ENCODE measurements around the gene ZP4.
"Not testable (repeated sequence)": the region's sequence is repeated elsewhere in the genome, so short reads cannot be mapped to it uniquely, and the experiment has no call there.

The ZP4 gene

GRCh38 chr1:237875291-237875690 is 15.4 kb downstream of the ZP4 start:
- DNase-seq (ENCODE audit: low read depth) = no peak

DNA sequence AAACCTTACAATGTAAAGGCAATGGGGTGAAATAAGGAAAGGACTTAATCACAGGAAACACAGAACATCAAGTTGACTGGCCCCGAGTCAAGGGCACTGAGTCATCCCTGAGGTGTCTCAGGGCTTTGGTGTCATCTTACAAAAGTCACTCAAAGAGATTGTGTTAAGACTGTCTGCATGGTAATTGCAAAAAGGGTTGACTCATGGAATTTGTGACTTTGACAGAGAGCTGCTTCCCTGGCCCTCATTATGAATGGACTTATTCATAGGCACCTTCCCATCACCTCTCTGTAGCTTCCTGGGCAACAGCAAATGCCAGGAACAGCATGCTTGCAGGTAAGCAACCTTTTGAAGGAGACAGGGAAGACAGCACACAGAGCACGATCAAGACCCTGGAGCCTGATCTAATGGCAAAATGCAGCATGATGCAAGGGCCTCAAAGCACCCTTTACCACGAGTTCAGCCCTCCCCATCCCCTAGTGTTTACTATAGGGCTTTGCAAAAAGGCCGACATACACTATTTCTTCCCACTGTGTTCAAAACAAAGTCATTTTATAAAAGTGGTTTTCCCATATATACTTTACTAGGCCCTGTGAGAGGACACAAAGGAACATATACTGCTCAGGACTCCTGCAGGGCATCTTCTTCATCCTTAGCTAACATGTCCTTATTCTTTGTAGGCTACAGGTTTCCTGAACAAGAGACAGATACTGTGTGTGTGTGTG is 17.1 kb downstream of the ZP4 start:
- DNase-seq (ENCODE audit: low read depth) = peak; percentile 59

GRCh38 chr1:237868817-237869600 is 21.7 kb downstream of the ZP4 start:
- no peak for DNase-seq (ENCODE audit: low read depth)

DNA sequence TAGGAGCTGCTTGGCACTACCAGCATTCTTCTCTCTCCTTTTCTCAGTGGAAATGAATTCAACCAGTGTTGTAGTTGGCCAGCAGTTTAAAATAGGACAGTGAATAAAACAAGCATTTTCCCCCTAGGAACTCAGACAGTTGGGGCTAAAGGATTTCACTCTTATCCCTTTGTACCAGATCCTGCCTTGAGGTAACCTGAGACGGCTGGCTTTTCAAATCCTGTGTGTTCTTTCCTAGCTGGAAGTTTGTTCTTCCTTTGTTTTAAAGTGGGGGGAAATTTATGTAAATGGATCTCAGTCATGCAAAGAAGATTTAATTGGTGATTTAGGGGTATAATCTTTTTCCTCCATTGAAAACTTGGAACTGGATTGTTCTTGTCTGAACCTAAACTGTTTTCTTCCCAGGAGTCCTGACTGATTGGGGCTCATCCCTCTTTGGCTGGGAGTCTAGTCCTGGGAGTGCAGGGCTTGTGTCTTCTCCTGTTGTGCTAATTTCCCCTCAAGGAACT is 23.3 kb downstream of the ZP4 start:
- DNase-seq (ENCODE audit: low read depth) = no peak

DNA sequence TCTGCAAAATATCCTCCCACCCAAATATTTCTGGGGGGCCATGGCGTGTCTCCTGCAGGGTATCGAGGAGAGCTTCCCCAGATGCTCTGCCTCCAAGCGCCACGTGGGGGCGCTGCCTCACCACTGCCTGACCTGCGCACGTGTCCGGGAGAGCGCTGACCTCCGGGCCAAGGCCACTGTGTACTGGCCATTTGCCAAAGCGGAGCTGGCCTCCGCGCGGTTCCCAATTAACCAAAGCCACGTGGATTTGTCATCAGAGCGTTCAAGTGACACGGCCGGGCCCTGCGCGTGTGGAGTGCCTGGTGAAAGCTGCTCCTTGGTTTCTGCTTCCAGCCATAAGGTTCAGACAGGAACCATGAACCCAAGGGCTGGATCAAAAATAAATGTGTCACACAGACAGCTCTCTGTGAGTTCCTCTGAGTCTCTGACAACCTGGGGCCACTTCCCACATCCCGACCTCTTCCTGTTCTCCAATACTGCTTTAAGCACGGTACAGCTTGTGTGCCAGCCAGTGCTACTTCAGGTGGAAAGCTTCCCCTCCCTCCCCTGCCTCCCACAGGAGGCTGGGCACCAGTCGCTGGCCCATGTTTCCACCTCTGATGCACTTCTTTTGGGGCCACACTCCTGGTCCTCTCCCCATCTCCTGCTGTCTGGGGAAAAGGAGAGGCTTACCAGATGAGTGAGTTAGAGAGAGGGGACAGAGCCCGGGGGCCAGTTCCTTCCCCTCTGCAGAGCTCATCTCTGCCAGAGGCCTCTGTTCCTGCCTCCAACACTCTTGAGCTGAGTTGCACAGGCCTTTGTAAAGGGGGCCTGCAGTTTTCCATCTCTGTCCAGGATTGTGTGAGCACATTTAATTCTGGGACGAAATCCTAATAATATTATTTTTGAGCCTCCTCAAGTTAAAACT is 26.1 kb downstream of the ZP4 start:
- DNase-seq (ENCODE audit: low read depth) = peak; percentile 10

DNA sequence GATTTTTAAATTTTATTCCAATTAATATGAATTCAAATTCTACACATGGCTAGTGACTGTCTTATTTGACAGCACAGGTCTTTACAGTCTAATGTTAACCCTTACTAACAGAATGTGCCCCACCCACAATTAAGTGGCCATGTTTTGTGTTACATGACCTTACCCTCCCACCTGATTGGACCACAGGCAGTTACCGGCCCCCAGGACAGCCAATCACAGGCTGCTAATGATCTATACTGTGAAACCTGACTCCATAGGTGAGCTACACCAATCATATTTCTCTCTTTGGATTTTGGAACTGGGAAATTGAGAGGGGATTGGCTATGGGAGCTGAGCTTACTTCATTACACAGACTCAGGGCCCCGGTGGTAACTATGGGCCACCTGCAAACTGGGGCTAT is 27.5 kb downstream of the ZP4 start:
- no peak for DNase-seq (ENCODE audit: low read depth)

GRCh38 chr1:237861944-237862343 is 28.8 kb downstream of the ZP4 start:
- DNase-seq (ENCODE audit: low read depth) = no peak

- DNase-seq (ENCODE audit: low read depth) = no peak
Measured at GRCh38 chr1:237858992-237859391, 31.7 kb downstream of the ZP4 start.

GRCh38 chr1:237857455-237857854 is 33.3 kb downstream of the ZP4 start:
- DNase-seq (ENCODE audit: low read depth) = no peak

- DNase-seq (ENCODE audit: low read depth) = no peak
Measured at GRCh38 chr1:237852342-237852741, 38.4 kb downstream of the ZP4 start.

- DNase-seq (ENCODE audit: low read depth) = peak; percentile 27
Measured at GRCh38 chr1:237851210-237851845, 39.4 kb downstream of the ZP4 start.

GRCh38 chr1:237843516-237843915 is 47.2 kb downstream of the ZP4 start:
- DNase-seq (ENCODE audit: low read depth) = not testable (repeated sequence)

DNA sequence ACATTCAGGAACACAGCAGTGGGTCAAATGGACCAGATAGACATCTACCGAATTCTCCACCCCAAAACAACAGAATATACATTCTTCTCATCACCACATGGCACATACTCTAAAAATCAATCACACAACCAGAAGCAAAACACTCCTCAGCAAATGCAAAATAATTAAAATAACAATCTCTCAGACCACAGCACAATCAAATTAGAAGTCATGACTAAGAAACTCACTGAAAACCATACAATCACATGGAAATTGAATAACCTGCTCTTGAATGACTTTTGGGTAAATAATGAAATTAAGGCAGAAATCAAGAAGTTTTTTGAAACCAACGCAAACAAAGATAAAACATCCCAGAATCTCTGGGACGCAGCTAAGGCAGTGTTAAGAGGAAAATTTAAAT is 49.2 kb downstream of the ZP4 start:
- DNase-seq (ENCODE audit: low read depth) = no peak

- DNase-seq (ENCODE audit: low read depth) = no peak
Measured at GRCh38 chr1:237838904-237839534, 51.7 kb downstream of the ZP4 start.

GRCh38 chr1:237838320-237838719 is 52.4 kb downstream of the ZP4 start:
- no peak for DNase-seq (ENCODE audit: low read depth)

- DNase-seq (ENCODE audit: low read depth) = no peak
Measured at GRCh38 chr1:237834461-237834860, 56.3 kb downstream of the ZP4 start.

DNA sequence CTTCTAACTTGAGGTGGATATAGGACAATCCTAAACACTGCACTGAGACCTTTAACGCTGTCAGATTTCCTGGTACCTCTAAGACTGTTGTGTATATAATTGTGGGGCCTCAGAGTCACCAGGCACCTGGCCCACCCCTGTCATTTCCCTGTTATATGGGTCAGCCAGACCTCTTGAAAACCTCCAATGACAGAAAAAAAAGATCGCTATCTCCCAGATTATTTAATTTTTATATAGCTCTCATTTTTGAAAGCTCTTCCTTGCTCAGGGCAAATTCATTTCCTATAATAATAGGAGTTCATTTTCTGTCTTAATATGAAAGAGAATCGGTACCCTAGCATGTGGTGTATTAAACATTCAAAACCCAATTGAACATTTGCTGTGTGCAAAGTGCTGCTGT is 56.7 kb downstream of the ZP4 start:
- DNase-seq (ENCODE audit: low read depth) = no peak

GRCh38 chr1:237832858-237833257 is 57.9 kb downstream of the ZP4 start:
- DNase-seq (ENCODE audit: low read depth) = no peak

All from stromal cell of bone marrow (primary cell).